Neural crest cell (in vitro differentiated cells): ENCODE measurements around the gene KCTD14. TPM values are rescaled to one million over a fixed set of nuclear protein-coding genes. Genes with fewer than 3 reads are reported as not detected.

Experiments used
- DNase-seq: peaks from one replicate; pipeline ENCODE4 v3.0.0; 2021; ENCODE audit warnings: low read depth, mixed read lengths, low spot score
- H3K27ac Mint-ChIP-seq: one replicate; pipeline ENCODE4 v1.8.0; 2021; ENCODE audit warnings: mild to moderate bottlenecking, mixed read lengths; ENCODE audit not compliant: unreplicated experiment
- H3K27me3 Mint-ChIP-seq: 2 replicates; pipeline ENCODE4 v1.8.0; 2021; ENCODE audit warnings: low read depth, mild to moderate bottlenecking, mixed read lengths
- H3K36me3 Mint-ChIP-seq: 2 replicates; pipeline ENCODE4 v1.8.0; 2021; ENCODE audit warnings: low read depth, mild to moderate bottlenecking, mixed read lengths
- H3K4me1 Mint-ChIP-seq: 2 replicates; pipeline ENCODE4 v1.8.0; 2021; ENCODE audit warnings: mixed read lengths
- H3K4me3 Mint-ChIP-seq: one replicate; pipeline ENCODE4 v1.8.0; 2021; ENCODE audit warnings: mild to moderate bottlenecking, mixed read lengths
- H3K9me3 Mint-ChIP-seq: 2 replicates; pipeline ENCODE4 v1.8.0; 2021; ENCODE audit warnings: mixed read lengths
- total RNA-seq: library from RNA; stranded (reverse); gene quantifications from 2 replicates; pipeline ENCODE4 v1.2.1, GENCODE V29; 2021
- TF ChIP-seq, protein P1 (sequence below): fragments of 200-600 bp; sonication (generic); conservative IDR thresholded peaks from 2 replicates; pipeline ENCODE4 v1.5.0; 2021; ENCODE audit warnings: antibody characterized with exemption, mild to moderate bottlenecking

KCTD14 gene
- total RNA-seq, 1 donor from 2014 or later: 1.4 TPM

DNA sequence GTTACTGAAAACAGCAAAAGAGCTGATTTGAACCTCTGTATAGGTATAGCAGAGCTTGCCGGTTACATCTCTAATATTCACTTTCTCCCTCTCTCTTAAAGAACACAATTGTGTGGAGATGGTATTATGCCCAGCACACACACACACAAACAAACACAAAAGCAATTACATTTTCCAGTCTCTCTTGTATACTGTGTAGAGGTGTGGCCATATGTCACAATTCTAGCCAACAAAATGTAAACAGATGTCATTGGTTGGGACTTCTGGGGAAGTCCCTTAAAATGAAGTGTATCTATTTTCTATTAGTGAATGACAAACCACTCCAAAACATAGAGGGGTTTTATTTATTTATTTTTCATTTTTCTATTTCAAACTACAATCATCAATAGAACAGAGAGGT, 12.8 kb downstream of the KCTD14 start:
- DNase-seq: no peak
- TF ChIP-seq, protein P1, sequence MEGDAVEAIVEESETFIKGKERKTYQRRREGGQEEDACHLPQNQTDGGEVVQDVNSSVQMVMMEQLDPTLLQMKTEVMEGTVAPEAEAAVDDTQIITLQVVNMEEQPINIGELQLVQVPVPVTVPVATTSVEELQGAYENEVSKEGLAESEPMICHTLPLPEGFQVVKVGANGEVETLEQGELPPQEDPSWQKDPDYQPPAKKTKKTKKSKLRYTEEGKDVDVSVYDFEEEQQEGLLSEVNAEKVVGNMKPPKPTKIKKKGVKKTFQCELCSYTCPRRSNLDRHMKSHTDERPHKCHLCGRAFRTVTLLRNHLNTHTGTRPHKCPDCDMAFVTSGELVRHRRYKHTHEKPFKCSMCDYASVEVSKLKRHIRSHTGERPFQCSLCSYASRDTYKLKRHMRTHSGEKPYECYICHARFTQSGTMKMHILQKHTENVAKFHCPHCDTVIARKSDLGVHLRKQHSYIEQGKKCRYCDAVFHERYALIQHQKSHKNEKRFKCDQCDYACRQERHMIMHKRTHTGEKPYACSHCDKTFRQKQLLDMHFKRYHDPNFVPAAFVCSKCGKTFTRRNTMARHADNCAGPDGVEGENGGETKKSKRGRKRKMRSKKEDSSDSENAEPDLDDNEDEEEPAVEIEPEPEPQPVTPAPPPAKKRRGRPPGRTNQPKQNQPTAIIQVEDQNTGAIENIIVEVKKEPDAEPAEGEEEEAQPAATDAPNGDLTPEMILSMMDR: no peak

DNA sequence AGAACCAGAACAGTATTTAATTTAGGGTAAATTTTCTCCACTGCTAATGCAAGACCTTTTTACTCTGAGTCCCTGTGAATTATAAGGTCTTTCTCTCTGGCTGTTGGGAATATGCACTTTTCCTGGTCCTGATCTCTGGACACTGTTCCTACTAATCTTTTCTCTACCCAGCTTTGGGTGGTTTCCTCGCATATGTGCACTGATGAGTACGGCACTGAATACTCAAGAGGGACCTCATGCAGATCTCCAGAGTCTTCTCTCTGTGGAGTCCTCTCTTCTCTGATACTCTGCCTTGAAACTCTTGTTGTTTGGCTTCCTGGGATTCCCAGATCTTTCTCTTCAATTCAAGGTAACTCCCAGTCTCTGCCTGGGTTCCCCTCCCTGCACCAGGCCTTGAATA, 14.0 kb downstream of the KCTD14 start:
- Mint-ChIP-seq H3K4me1 (peaks cover 4% of the 10 kb centered on the region), H3K27me3 (peaks cover 15% of the 10 kb centered on the region), H3K9me3 (no peaks in the 10 kb centered on the region), H3K4me3 (no peak overlapping the region), H3K27ac (no peak overlapping the region), H3K36me3 (no peaks in the 10 kb centered on the region)
- no peak for DNase-seq
- TF ChIP-seq, protein P1: no peak

More for the DNA sequence above, 12.8 kb downstream of the KCTD14 start:
- H3K4me3 Mint-ChIP-seq: no peak overlapping the region
- H3K27me3 Mint-ChIP-seq: peaks cover 6% of the 10 kb centered on the region
- no peak overlapping the region for H3K27ac Mint-ChIP-seq
- no peaks in the 10 kb centered on the region for H3K9me3 Mint-ChIP-seq
- peaks cover 4% of the 10 kb centered on the region for H3K4me1 Mint-ChIP-seq
- H3K36me3 Mint-ChIP-seq: no peaks in the 10 kb centered on the region

DNA sequence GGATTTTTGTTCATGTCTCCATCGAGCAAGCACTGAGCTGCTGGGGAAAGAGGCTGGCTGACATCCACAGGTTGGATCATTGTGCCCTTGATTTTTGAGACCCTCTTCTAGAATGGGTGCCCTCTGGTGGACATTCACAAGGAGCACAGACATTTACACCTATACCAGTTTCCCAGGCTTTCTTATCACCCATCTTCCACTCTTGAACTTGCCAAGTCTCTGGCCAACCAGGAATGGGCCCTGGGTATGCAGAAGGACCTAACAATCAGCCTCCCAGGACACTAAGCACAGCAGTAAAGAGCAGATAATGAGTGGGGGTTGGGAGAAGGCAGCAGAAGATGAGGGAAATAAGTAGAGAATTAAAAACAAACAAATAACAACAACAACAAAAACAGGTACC, 22.9 kb downstream of the KCTD14 start:
- no peak overlapping the region for H3K4me3 Mint-ChIP-seq
- TF ChIP-seq, protein P1: peak; percentile 74
- DNase-seq: peak; percentile 45

DNA sequence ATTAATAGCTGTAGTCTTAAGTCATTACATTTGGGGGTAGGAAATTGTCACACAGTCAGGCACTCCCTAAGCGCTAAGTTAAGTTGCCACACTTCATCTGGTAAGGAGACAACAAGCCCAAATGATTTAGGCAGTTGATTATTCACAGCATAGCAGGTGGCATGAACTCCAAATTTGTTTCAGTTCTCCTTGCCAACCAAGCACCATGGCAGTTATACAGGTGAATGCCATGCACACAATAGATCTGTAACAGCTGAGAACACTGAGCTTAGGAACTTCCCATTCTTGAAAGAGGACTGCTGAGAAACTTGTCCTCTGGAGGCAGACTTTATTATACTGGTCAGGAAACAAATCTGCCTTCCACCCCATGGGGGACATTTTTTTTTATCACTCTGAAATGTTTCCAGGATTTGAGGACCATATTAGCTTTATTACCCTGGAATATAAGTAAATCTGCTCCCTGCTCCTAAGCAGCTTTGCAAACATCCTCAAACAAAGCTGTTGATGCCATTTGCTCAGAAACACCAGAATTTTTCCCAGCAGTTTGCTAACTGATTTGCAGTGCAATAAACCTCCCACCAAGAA, 23.5 kb downstream of the KCTD14 start:
- H3K4me3 Mint-ChIP-seq: no peak overlapping the region
- peaks cover 31% of the 10 kb centered on the region for H3K27me3 Mint-ChIP-seq
- H3K9me3 Mint-ChIP-seq: no peaks in the 10 kb centered on the region
- peaks cover 13% of the 10 kb centered on the region for H3K4me1 Mint-ChIP-seq
- H3K27ac Mint-ChIP-seq: no peak overlapping the region
- no peak for DNase-seq
- H3K36me3 Mint-ChIP-seq: no peaks in the 10 kb centered on the region
- TF ChIP-seq, protein P1: no peak

More for the DNA sequence above, 22.9 kb downstream of the KCTD14 start:
- Mint-ChIP-seq H3K9me3 (no peaks in the 10 kb centered on the region), H3K27ac (peak overlapping the region; percentile 84), H3K36me3 (no peaks in the 10 kb centered on the region), H3K27me3 (peaks cover 36% of the 10 kb centered on the region), H3K4me1 (peaks cover 7% of the 10 kb centered on the region)

DNA sequence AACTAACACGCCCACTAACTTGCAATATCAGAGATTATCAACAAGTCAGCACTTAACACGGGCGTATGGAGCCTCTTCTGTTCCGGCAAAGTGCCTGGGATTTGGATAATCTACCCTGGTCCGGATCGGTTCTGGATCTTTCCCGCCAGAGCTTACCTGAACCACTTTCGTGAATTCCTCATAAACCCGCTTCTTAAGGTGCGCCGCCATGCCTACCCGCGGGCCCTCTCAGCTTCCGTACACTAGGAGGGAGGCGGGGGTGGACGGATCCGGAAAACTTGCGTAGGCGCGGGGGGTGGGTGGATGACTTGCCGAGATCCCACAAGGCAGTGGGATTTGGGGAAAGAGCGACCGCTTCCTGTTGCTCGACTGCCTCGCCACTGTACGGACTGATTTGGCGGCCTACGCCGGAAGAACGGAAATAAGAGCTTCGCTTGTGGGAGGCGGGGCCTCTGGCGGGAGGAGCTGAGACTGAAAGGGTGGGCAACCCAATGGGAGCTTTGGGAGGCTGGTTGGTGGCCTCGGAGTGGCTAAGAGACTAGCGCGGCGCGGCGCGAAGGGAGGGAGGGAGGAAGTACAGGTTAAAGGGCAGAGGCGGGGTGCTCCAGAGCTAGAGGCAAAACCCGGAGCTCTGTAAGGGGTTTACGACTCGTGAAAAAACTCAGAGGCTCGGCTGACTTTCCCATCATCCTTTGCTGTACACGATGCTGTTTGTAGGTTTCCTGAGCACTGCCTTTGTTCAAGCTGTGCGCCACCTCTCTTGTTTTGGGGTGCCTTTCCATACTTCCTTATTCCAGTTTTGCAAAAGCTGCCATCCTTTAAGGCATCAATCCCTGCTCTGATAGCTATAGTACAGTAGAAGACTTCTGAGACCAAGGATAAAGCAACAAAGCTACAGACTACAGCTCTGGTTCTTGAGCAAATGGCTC, 28.4 kb downstream of the KCTD14 start, which contains the start of gene INTS4:
Gene INTS4, minus strand, starts transcription at position 235 of the 929 bp plus-strand sequence. Its CDS starts 25 bp downstream, at position 210.
- Mint-ChIP-seq H3K9me3 (no peaks in the 10 kb centered on the region), H3K4me1 (peaks cover 24% of the 10 kb centered on the region), H3K36me3 (no peaks in the 10 kb centered on the region), H3K4me3 (peak within 1 kb of the TSS; percentile 98), H3K27ac (peak within 1 kb of the TSS; percentile 97), H3K27me3 (no peaks in the 10 kb centered on the region)
- DNase-seq: peak; percentile 91
- TF ChIP-seq, protein P1: no peak
